Measurements from ENCODE around the gene ZNF277. TPM values are rescaled to one million over a fixed set of nuclear protein-coding genes. Genes with fewer than 3 reads are reported as not detected.
A peak's percentile ranks its signal among the peaks of the same experiment; 100 is the strongest.

Gene ZNF277
- total RNA-seq, 6 experiments from 2014 or later = 11.2 to 20.9 (median 13.1) TPM

DNA sequence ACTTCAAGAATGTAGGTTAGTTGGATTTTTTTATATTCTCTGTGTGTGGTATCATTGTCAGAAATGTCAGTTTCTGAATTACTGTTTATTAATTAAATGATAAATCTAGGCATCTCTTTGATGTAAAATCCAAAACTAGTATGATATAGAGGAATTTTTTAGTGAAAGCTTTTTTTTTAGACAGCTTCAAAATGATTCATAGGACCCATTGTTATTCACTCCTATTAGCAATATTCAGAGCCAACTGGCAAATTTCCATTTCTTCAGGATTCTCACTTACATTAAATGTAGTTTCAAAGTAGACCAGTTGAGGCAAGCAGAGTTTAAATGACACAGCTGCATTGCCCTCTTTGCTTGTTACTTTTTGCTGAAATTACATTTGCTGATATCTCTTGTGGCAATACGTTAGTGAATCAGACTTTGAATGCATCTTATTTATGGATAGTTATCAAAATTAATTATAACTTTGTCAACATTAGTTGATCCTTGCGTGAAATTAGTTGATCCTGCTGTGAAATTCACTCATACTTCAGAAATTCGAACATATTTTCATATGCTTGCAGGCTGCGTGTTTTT, 20.3 kb downstream of the ZNF277 start:
- 95% methylated on average over 4 of the region's 4 CpGs for WGBS (ENCODE audit: insufficient coverage, low coverage, low lambda C conversion rate, missing lambda C conversion rate)
- no peak for ATAC-seq
- no peak for TF ChIP-seq POLR2A (IDR thresholded peaks at IDR 0.05)
- TF ChIP-seq, protein P1, sequence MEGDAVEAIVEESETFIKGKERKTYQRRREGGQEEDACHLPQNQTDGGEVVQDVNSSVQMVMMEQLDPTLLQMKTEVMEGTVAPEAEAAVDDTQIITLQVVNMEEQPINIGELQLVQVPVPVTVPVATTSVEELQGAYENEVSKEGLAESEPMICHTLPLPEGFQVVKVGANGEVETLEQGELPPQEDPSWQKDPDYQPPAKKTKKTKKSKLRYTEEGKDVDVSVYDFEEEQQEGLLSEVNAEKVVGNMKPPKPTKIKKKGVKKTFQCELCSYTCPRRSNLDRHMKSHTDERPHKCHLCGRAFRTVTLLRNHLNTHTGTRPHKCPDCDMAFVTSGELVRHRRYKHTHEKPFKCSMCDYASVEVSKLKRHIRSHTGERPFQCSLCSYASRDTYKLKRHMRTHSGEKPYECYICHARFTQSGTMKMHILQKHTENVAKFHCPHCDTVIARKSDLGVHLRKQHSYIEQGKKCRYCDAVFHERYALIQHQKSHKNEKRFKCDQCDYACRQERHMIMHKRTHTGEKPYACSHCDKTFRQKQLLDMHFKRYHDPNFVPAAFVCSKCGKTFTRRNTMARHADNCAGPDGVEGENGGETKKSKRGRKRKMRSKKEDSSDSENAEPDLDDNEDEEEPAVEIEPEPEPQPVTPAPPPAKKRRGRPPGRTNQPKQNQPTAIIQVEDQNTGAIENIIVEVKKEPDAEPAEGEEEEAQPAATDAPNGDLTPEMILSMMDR (IDR thresholded peaks at IDR 0.05) = no peak
- H3K4me3 ChIP-seq = no peak overlapping the region
- no peak overlapping the region for H3K27ac ChIP-seq
- H3K36me3 ChIP-seq = no peaks in the 10 kb centered on the region
- H3K27me3 ChIP-seq = no peaks in the 10 kb centered on the region
- H3K4me1 ChIP-seq = peaks cover 0 to 52% (median 4%) of the 10 kb centered on the region in 4 donors
- no peak for DNase-seq
- intact Hi-C loops (cut with DNase I) = no loop called here
- H3K9me3 ChIP-seq = no peaks in the 10 kb centered on the region

DNA sequence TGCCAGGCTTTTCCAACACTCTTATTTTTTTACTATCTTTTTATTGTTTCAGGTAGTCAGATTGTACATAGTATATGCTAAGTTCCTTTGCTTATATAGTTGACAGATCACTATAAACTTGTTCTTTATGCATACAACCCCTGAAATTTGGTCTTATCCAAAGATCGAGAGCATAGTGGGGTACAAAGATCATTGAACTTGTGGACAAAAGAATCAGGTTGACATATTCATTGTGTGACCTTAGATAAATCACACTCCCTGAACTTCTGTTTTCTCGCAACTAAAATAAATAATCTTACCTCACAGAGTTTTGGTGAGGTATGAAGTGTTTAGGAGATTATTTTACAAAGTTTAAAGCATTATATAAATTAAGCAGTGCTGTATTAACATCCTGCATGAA, 22.1 kb downstream of the ZNF277 start:
- Histone ChIP-seq H3K27me3 (no peaks in the 10 kb centered on the region), H3K4me1 (peaks cover 0 to 53% (median 4%) of the 10 kb centered on the region in 4 donors), H3K36me3 (no peaks in the 10 kb centered on the region), H3K9me3 (no peaks in the 10 kb centered on the region), H3K27ac (peak overlapping the region in 2 of 3 donors; percentile 21 to 38), H3K4me3 (no peak overlapping the region)
- DNase-seq (no peak), ATAC-seq (peak; percentile 36 to 63 (median 40))
- intact Hi-C loops (cut with DNase I) = no loop called here
- WGBS (ENCODE audit: insufficient coverage, low coverage, low lambda C conversion rate, missing lambda C conversion rate) = 17% methylated on average over 2 of the region's 2 CpGs
- TF ChIP-seq POLR2A (IDR thresholded peaks at IDR 0.05) = no peak
- TF ChIP-seq, protein P1 (IDR thresholded peaks at IDR 0.05) = no peak

DNA sequence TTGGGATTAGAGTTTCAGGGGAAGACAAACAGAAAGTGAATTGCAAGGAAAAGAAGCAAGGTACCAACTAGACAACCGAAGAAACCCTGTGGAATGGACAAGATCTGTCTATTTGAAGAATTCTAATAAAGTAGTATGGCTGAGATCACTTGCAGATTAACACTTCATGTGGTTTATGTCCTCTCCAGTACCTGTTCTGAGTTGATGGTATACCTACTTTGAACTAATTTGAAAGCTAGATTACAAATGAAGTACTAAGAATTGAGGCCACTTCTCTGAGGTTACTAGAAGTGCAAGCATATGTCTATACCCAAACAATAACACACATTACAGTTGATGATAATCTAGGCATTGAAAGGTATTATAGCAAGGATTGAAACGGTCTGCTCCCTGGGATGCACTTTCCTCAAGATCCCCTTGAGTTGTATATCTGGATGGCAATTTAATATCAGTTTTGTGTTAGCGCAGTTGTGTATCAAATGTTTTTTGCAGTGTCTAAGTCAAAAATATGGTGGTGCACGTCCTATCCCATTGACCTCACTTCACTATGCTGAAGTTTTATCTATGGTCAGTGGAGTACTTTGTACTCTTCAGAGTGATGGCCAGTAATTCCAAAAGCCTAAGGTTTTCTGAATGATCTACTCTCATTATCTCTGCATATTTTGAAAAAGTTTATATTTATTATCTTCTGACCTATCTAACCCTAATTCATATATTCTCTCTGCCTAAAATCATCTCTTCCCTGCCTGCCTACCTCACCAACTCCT, 25.9 kb downstream of the ZNF277 start:
- no peaks in the 10 kb centered on the region for H3K9me3 ChIP-seq
- H3K4me1 ChIP-seq = peaks cover 0 to 47% (median 7%) of the 10 kb centered on the region in 4 donors
- peak overlapping the region in 2 of 3 donors; percentile 34 for H3K4me3 ChIP-seq
- TF ChIP-seq, protein P1 (IDR thresholded peaks at IDR 0.05) = no peak
- no peak for TF ChIP-seq POLR2A (IDR thresholded peaks at IDR 0.05)
- H3K27me3 ChIP-seq = no peaks in the 10 kb centered on the region
- H3K27ac ChIP-seq = peak overlapping the region; percentile 75 to 89 (median 82)
- intact Hi-C loops (cut with DNase I) = no loop called here
- WGBS (ENCODE audit: insufficient coverage, low coverage, low lambda C conversion rate, missing lambda C conversion rate) = 80% methylated on average over 4 of the region's 4 CpGs
- no peaks in the 10 kb centered on the region for H3K36me3 ChIP-seq
- ATAC-seq (peak; percentile 21 to 55 (median 48)), DNase-seq (no peak)

DNA sequence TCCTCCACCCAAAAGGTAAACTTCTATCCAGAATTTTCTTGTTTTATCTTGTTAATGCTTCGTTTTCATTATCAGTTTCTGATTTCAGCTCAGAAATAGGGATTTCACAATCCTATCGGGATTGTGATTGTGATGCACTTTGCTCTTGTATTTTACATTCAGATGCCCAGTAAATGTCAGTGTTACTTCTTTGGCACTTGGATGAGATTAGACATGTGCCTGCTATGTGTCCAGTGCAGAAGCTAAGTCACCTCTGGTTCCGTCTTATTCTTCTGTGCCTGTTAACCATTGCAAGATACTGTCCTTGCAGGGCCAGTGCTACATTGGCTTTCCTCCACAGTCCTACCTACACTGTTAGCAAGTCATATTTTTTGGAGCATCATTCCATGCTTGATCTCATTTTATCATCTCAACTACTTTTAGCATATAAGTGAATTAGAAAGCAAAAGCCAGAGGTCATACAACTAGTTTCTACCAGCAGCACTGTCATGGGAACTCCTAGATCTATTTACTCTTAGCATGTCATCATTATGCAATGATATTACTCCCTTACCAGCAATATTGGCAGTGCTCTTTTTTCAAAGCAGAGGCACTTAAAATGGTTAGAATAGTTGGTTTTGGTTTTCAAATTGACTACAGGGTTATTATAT, 26.7 kb downstream of the ZNF277 start:
- no peaks in the 10 kb centered on the region for H3K9me3 ChIP-seq
- no peaks in the 10 kb centered on the region for H3K27me3 ChIP-seq
- H3K36me3 ChIP-seq = no peaks in the 10 kb centered on the region
- intact Hi-C loops (cut with DNase I) = no loop called here
- ATAC-seq (peak; percentile 83 to 89 (median 88)), DNase-seq (no peak)
- H3K27ac ChIP-seq = peak overlapping the region; percentile 75 to 89 (median 82)
- H3K4me1 ChIP-seq = peaks cover 0 to 42% (median 7%) of the 10 kb centered on the region in 4 donors
- 37% methylated on average over 3 of the region's 3 CpGs for WGBS (ENCODE audit: insufficient coverage, low coverage, low lambda C conversion rate, missing lambda C conversion rate)
- H3K4me3 ChIP-seq = peak overlapping the region; percentile 10 to 34 (median 34)
- TF ChIP-seq, protein P1 (IDR thresholded peaks at IDR 0.05) = no peak
- TF ChIP-seq POLR2A (IDR thresholded peaks at IDR 0.05) = no peak
